HG02943 (cell line): ENCODE measurements around the gene MSX2.

Source experiments
- ATAC-seq: cut with Tn5 transposase; IDR thresholded peaks from one replicate; pipeline ENCODE4 v1.9.1; 2021; ENCODE audit warnings: mild to moderate bottlenecking, low read depth, moderate library complexity; ENCODE audit not compliant: unreplicated experiment

The MSX2 gene

GRCh38 chr5:174717826-174718455 lies 6.4 kb upstream of the MSX2 start:
- ATAC-seq: no peak

GRCh38 chr5:174718880-174719610 lies 5.3 kb upstream of the MSX2 start:
- ATAC-seq: no peak

- no peak for ATAC-seq
Measured at GRCh38 chr5:174719793-174720611, 4.4 kb upstream of the MSX2 start.

GRCh38 chr5:174720612-174721529 lies 3.5 kb upstream of the MSX2 start:
- no peak for ATAC-seq

GRCh38 chr5:174721530-174722432 lies 2.6 kb upstream of the MSX2 start:
- no peak for ATAC-seq

- no peak for ATAC-seq
Measured at GRCh38 chr5:174722500-174722899, 1.9 kb upstream of the MSX2 start.

- ATAC-seq: no peak
Measured at GRCh38 chr5:174723315-174723978, 935 bp upstream of the MSX2 start.

GRCh38 chr5:174723979-174724483 lies 351 bp upstream of the MSX2 start:
- no peak for ATAC-seq

GRCh38 chr5:174725261-174725990 lies 1.0 kb downstream of the MSX2 start:
- ATAC-seq: no peak

- ATAC-seq: no peak
Measured at GRCh38 chr5:174725991-174726601, 1.7 kb downstream of the MSX2 start.

GRCh38 chr5:174726916-174727793 lies 2.8 kb downstream of the MSX2 start:
- ATAC-seq: no peak

GRCh38 chr5:174727794-174728680 lies 3.7 kb downstream of the MSX2 start:
- ATAC-seq: no peak

GRCh38 chr5:174729075-174729680 lies 4.8 kb downstream of the MSX2 start:
- ATAC-seq: no peak

- no peak for ATAC-seq
Measured at GRCh38 chr5:174731214-174732035, 7.0 kb downstream of the MSX2 start.
